Measurements from ENCODE around the gene SCO2. TPM values are rescaled to one million over a fixed set of nuclear protein-coding genes. Genes with fewer than 3 reads are reported as not detected.

Gene SCO2, protein sequence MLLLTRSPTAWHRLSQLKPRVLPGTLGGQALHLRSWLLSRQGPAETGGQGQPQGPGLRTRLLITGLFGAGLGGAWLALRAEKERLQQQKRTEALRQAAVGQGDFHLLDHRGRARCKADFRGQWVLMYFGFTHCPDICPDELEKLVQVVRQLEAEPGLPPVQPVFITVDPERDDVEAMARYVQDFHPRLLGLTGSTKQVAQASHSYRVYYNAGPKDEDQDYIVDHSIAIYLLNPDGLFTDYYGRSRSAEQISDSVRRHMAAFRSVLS
- 2.4 and 5.4 TPM in 2 replicates for total RNA-seq (2022)
- Bru-seq, nascent RNA, result not detected
- BruChase-seq, experiment 1, labeled RNA remaining after a 6-hour chase, result percentile 50 among the genes with signal in this experiment
- percentile 24 among the genes with signal in this experiment for BruChase-seq, experiment 2, labeled RNA remaining after a 2-hour chase
- long read RNA-seq, partial matches to known transcripts, result 0 of 2 reads
- long read RNA-seq, other reads (novel, unspliced or antisense), result 1 of 2 reads

DNA sequence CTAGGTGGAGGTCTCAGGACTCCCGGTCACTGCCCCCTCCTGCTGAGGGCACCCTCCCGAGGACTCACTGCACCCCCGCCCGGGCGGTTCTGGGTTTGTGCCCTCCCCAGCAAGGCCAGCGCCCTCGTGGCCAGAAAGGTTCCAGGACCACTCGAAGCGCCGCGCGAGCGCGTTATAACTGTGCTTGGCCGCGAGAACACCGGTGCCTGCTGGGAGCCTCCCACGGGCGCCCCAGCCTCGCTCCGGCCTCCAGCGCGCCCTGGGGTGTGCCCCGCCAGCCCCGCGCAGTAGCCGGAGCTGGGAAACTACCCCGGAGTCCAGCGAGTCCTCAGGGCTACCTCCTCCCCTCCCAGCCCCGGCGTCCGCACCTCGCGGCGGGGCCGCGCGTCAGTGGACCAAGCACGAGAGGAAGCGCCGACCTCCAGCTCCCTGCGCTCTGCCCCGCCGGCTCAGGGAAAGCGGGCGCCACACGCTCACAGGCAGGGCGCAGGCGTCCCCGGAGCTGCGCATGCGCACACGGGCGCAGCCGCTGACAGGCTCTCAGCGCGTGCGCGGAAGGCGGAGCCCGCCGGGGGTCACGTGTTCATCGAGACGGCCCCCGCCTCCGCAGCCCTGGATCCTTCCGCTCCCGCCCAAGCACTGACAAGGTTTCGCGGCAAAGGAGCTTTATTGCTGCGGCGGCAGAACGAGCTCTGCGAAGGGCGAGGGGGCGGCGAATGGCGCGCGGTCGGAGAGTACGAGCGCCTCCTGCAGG lies at the start of gene SCO2:
Gene SCO2 (minus strand): TSS at position 495 of the 754 bp plus-strand sequence. CDS start 1,187 bp downstream, outside the sequence.
- peaks cover 20% of the 10 kb centered on the region for H3K4me1 Mint-ChIP-seq (ENCODE audit: insufficient read depth, unreplicated experiment)
- CTCF ChIA-PET, result interaction anchor here (0.5 to 2.6 kb wide), 23 partner anchors 11 to 667 kb away, joined by 3 to 17 read pairs (median 4); partner anchors contain the start of gene SYCE3
- intact Hi-C loops (cut with micrococcal nuclease), result loop anchor here (5.0 kb wide), 1 partner anchor 57 kb away; the partner anchor contains the start of gene CHKB
- DNase-seq (ENCODE audit: unreplicated experiment), result peak; percentile 96
- no peaks in the 10 kb centered on the region for H3K9me3 Mint-ChIP-seq (ENCODE audit: unreplicated experiment)
- no peaks in the 10 kb centered on the region for H3K27me3 Mint-ChIP-seq (ENCODE audit: insufficient read depth, unreplicated experiment)
- H3K36me3 Mint-ChIP-seq (ENCODE audit: insufficient read depth, unreplicated experiment), result peaks cover 60% of the 10 kb centered on the region
- H3K27ac Mint-ChIP-seq (ENCODE audit: low read depth, unreplicated experiment), result peak within 1 kb of the TSS; percentile 88
- TF ChIP-seq, protein P1, sequence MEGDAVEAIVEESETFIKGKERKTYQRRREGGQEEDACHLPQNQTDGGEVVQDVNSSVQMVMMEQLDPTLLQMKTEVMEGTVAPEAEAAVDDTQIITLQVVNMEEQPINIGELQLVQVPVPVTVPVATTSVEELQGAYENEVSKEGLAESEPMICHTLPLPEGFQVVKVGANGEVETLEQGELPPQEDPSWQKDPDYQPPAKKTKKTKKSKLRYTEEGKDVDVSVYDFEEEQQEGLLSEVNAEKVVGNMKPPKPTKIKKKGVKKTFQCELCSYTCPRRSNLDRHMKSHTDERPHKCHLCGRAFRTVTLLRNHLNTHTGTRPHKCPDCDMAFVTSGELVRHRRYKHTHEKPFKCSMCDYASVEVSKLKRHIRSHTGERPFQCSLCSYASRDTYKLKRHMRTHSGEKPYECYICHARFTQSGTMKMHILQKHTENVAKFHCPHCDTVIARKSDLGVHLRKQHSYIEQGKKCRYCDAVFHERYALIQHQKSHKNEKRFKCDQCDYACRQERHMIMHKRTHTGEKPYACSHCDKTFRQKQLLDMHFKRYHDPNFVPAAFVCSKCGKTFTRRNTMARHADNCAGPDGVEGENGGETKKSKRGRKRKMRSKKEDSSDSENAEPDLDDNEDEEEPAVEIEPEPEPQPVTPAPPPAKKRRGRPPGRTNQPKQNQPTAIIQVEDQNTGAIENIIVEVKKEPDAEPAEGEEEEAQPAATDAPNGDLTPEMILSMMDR (IDR thresholded peaks at IDR 0.05; ENCODE audit: unreplicated experiment), result peak; percentile 49
- POLR2A ChIA-PET, result interaction anchor here (0.6 to 7.1 kb wide), 28 partner anchors 11 to 284 kb away, joined by 3 to 170 read pairs (median 5); partner anchors contain the start of genes ARSA, CHKB, KLHDC7B and LMF2
- BruUV-seq (replicated peaks), result no TSS peak
- H3K4me3 Mint-ChIP-seq (ENCODE audit: unreplicated experiment), result peak within 1 kb of the TSS; percentile 85

DNA sequence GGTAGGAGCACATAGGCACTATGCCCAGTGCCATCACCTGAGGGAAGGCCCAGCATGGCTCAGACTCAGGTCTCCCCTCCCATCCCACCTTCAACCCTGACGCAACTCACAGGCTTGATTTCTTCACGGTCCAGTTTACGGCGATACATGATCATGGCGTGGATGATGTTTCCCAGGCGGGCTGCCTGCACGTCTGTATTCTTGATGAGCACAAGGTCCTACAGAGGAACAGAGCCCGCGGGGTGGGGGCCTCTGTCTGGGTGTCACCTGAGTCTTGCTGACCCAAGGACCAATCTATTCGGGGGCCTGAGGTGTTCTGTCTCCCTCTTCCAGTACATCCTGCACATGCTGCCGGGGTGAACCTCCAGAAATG lies 49.0 kb upstream of the SCO2 start:
- BruUV-seq (replicated peaks), result no TSS peak

DNA sequence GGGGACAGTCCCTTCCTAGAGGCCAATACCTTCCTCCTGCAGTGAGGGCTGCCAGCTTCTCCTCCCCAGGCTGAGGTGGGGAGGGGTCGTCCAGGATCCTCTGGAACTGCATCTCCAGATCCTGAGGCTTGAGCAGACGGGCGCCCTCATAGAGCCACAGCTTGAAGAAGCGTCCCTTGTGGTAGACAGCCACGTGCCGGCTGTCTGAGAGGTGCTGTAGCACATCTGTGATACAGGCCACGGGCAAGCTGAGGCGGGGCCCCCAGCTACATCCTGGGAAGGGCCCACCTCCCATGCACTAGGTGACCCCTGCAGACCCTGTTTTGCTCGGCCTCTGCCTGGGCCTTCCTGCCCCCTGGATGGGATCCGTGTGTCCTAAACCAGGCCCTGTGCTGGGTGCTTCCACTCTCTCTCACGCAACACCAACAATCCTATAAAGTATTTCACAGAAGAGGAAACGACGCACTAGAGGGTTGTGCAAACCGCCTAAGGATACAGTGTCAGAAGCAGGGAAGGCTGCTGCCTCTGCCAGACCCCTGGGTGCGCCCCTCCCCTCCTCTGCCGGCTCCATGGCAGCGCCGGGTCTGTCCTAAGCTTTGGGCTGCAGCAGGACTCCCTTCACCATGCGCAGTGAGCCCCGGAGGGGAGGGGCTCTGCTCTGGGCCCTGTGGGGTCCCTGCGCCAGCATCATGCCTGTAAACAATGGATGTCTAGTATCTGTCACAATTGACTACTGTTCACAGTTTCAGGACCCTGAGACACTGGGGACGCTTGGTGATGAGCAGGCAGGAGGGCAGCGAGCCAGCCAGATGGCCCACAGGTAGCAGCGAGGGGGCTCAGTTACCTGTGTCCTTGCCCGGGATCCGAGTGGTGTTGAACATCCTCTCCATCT lies 48.3 kb upstream of the SCO2 start:
- intact Hi-C loops (cut with micrococcal nuclease), result no loop called here
- no peak for DNase-seq (ENCODE audit: unreplicated experiment)
- no TSS peak for BruUV-seq (replicated peaks)
- no peak overlapping the region for H3K4me3 Mint-ChIP-seq (ENCODE audit: unreplicated experiment)
- peaks cover 53% of the 10 kb centered on the region for H3K36me3 Mint-ChIP-seq (ENCODE audit: insufficient read depth, unreplicated experiment)
- POLR2A ChIA-PET, result interaction anchor here (0.8 to 5.4 kb wide), 2 partner anchors 10 to 28 kb away, joined by 3 to 35 read pairs; partner anchors contain the start of genes KLHDC7B and SYCE3
- no peak overlapping the region for H3K27ac Mint-ChIP-seq (ENCODE audit: low read depth, unreplicated experiment)
- H3K4me1 Mint-ChIP-seq (ENCODE audit: insufficient read depth, unreplicated experiment), result no peaks in the 10 kb centered on the region
- TF ChIP-seq, protein P1 (IDR thresholded peaks at IDR 0.05; ENCODE audit: unreplicated experiment), result no peak
- H3K9me3 Mint-ChIP-seq (ENCODE audit: unreplicated experiment), result no peaks in the 10 kb centered on the region
- no peaks in the 10 kb centered on the region for H3K27me3 Mint-ChIP-seq (ENCODE audit: insufficient read depth, unreplicated experiment)
- CTCF ChIA-PET, result no interaction called here

More for the DNA sequence above, 49.0 kb upstream of the SCO2 start:
- no peaks in the 10 kb centered on the region for H3K9me3 Mint-ChIP-seq (ENCODE audit: unreplicated experiment)
- no peaks in the 10 kb centered on the region for H3K27me3 Mint-ChIP-seq (ENCODE audit: insufficient read depth, unreplicated experiment)
- intact Hi-C loops (cut with micrococcal nuclease), result no loop called here
- TF ChIP-seq, protein P1 (IDR thresholded peaks at IDR 0.05; ENCODE audit: unreplicated experiment), result no peak
- CTCF ChIA-PET, result interaction anchor here (0.8 to 2.2 kb wide), 4 partner anchors 11 to 117 kb away, joined by 3 to 13 read pairs (median 4); partner anchors contain the start of gene SYCE3
- peaks cover 51% of the 10 kb centered on the region for H3K36me3 Mint-ChIP-seq (ENCODE audit: insufficient read depth, unreplicated experiment)
- H3K4me1 Mint-ChIP-seq (ENCODE audit: insufficient read depth, unreplicated experiment), result no peaks in the 10 kb centered on the region
- no peak for DNase-seq (ENCODE audit: unreplicated experiment)
- no peak overlapping the region for H3K4me3 Mint-ChIP-seq (ENCODE audit: unreplicated experiment)
- POLR2A ChIA-PET, result interaction anchor here (2.2 to 5.4 kb wide), 2 partner anchors 11 to 47 kb away, joined by 8 to 35 read pairs; partner anchors contain the start of gene SYCE3
- no peak overlapping the region for H3K27ac Mint-ChIP-seq (ENCODE audit: low read depth, unreplicated experiment)

Data from MCF 10A (cell line).